NB4 (cell line): ENCODE results near the gene ANKRD28.
A peak's percentile ranks its signal among the peaks of the same experiment; 100 is the strongest.

Experiments
- DNase-seq: peaks from one replicate; pipeline ENCODE4 v3.0.0; 2010; ENCODE audit warnings: low read depth
- H3K4me3 ChIP-seq: one replicate; pipeline ENCODE4 v1.5.1; 2011; ENCODE audit warnings: mild to moderate bottlenecking, low read depth, low read length, moderate library complexity
- MYC ChIP-seq: IDR thresholded peaks from 2 replicates; pipeline ENCODE4 v1.6.1; 2011; ENCODE audit warnings: low read depth, low read length
- POLR2A ChIP-seq: IDR thresholded peaks from 2 replicates; pipeline ENCODE4 v1.6.1; 2011; ENCODE audit warnings: mild to moderate bottlenecking; ENCODE audit not compliant: insufficient read length; ENCODE audit errors: extremely low read depth
- TF ChIP-seq, protein P1 (sequence below): IDR thresholded peaks from 2 replicates; pipeline ENCODE4 v1.6.1; 2011; ENCODE audit warnings: low read depth, low read length
- TF ChIP-seq, protein P2 (sequence below): IDR thresholded peaks from one replicate; pipeline ENCODE4 v1.5.1; 2012; ENCODE audit warnings: low read depth, low read length

Gene ANKRD28

DNA sequence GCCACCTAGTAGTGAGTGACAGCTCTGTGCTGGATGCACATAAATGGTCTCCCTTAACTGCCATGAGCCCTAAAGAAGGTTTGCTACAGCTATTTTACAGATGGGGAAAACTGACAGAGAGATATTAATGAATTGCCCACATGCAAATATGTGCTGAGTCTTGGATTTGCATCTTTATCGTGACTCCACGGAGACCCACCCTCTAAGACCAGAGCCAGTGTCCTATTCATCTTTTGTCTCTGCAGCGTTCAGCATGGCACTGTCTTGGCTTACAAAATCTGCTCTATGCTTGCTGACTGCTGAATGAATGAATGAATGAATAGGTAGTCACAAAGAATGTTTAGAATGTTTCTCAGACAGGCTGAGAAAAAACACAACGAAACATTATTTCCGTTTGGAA, 147.9 kb downstream of the ANKRD28 start:
- TF ChIP-seq POLR2A (no peak), MYC (no peak)
- TF ChIP-seq, protein P1, sequence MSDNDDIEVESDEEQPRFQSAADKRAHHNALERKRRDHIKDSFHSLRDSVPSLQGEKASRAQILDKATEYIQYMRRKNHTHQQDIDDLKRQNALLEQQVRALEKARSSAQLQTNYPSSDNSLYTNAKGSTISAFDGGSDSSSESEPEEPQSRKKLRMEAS, result no peak
- TF ChIP-seq, protein P2, sequence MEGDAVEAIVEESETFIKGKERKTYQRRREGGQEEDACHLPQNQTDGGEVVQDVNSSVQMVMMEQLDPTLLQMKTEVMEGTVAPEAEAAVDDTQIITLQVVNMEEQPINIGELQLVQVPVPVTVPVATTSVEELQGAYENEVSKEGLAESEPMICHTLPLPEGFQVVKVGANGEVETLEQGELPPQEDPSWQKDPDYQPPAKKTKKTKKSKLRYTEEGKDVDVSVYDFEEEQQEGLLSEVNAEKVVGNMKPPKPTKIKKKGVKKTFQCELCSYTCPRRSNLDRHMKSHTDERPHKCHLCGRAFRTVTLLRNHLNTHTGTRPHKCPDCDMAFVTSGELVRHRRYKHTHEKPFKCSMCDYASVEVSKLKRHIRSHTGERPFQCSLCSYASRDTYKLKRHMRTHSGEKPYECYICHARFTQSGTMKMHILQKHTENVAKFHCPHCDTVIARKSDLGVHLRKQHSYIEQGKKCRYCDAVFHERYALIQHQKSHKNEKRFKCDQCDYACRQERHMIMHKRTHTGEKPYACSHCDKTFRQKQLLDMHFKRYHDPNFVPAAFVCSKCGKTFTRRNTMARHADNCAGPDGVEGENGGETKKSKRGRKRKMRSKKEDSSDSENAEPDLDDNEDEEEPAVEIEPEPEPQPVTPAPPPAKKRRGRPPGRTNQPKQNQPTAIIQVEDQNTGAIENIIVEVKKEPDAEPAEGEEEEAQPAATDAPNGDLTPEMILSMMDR, result no peak
- DNase-seq, result no peak
- no peak overlapping the region for H3K4me3 ChIP-seq

DNA sequence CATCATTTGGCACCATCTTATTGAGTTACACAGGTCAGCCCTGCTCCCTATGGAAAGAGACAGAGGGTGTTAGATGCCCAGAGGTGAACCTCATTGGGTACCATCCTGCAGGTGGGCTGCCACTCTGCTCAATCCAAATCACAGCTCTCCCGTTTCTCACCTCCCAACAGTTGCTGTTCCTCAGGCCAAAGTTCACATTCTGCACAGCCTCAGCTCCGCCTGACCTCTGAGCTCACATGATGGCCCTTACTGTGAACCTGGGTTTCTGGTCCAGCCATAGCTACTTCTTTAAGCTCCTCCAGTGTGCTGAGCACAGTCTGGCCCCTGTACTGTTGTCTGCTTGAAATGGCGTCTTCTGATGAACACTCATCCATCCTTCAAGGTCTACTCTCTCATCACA, 148.4 kb downstream of the ANKRD28 start:
- DNase-seq, result no peak
- TF ChIP-seq MYC, result no peak
- TF ChIP-seq POLR2A, result no peak
- TF ChIP-seq, protein P2, result no peak
- TF ChIP-seq, protein P1, result no peak
- H3K4me3 ChIP-seq, result no peak overlapping the region

DNA sequence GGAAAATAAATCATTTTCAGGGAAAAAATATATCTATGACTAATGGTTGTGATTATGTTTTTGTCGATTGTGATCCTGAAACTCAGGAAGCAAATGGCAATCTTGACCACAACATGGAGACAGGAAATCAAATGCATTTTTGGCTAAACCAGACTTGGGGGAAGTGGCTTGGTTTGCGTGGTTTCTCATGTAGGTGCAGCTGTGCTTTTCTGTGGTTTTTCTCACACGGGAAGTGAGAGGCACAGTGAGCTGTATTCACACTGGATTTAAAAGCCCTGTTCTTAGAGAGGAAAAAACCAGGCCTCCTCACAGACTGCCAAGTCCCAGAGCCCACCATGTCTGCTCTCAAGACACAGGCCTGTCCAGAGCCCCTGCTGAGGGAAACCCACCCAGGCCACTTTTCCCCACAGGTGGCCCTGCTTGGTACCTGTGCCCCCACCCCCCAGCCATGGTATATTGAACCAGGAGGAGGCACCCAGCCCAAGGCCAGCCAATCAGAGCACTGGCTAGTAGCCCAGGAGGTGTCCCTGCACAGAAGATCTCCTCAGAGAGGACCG, 150.1 kb downstream of the ANKRD28 start:
- DNase-seq, result peak; percentile 87
- TF ChIP-seq, protein P2, result no peak
- TF ChIP-seq, protein P1, result peak; percentile 10; the same call in 1 of the 2 replicates
- H3K4me3 ChIP-seq, result no peak overlapping the region

DNA sequence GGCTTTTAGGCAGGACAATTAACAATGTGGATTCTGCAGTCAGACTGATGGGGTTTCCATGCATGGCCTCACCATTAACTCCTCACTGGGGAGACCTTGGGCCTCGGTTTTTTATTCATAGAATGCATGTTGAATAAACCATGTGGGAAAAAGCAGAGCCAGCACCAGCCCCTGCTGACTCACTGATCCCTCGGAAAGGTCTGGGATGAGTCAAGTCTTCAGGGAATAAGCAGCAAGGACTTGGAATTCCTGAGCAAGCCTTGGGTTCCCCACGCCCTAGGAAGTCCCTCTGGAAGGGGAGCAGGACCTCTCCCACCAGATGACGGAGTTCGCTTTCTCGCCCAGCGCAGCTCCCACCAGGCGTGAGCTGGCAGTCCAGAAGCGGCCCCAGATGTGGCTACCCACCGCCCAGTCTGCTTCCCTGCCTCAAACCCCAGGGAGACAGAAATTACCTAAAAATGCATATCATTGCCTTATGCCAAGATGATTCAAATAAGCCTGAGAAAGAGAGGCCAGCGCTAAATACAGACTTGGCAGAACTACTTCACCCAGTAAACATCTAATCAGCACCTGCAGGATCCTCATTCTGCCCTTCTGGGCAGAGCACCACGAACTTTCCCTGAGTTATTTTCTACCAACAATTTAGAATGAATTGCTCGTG, 150.8 kb downstream of the ANKRD28 start:
- TF ChIP-seq, protein P1, result no peak
- no peak for TF ChIP-seq POLR2A
- TF ChIP-seq MYC, result no peak
- TF ChIP-seq, protein P2, result no peak
- peak; percentile 7 for DNase-seq

DNA sequence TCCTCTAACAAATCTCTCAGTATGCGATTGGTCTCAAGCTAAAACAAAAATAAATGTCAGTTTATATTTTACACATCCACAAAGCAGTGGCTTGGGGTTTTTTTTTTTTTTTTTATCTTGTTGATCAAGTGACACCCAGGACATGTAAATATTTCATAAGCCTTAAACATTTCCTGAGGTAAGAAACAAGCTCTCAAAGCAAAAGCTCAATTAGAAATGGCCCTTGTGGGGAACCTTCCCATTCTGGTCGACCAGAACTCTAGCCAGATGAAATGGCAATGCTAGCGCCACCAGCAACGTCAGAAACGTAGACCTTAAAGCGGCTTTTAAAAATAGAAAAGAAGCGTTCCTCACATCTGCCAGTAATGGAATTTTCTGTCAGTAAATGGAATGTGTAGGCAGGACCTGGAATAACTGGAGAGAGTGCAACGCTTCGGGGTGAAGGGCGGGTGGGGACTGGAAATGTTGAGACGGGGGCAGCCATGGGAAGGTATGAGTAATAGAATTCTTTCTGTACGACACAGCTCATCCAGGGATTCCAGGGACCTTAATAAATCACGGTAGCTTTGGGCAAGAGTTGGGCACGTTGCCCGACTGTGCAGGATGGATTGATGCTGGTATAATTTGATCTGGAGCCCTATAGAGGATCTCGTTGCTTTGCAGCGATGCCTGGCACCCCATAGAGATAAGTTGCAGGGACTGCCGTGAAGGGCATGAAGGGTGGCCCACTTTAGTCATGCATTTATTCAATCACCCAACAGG, 151.9 kb downstream of the ANKRD28 start:
- H3K4me3 ChIP-seq, result no peak overlapping the region
- DNase-seq, result no peak
- TF ChIP-seq MYC, result no peak
- TF ChIP-seq, protein P2, result no peak
- TF ChIP-seq, protein P1, result no peak

More for the DNA sequence above, 150.8 kb downstream of the ANKRD28 start:
- no peak overlapping the region for H3K4me3 ChIP-seq
